SK-N-SH (cell line): ENCODE data around the gene MOBP. TPM values are rescaled to one million over a fixed set of nuclear protein-coding genes. Genes with fewer than 3 reads are reported as not detected.

Source experiments
- CTCF ChIA-PET: fragments of 300-600, 350-600 bp; formaldehyde crosslinking; extraction: SDS; loops from one replicate; lab custom pipeline; 2021; lab: Yijun Ruan, JAX
- POLR2A ChIA-PET: fragments of 350-600 bp; sonication (Branson Sonifier 250); formaldehyde crosslinking; extraction: SDS; loops from one replicate; lab custom pipeline; 2020; ENCODE audit warnings: antibody characterized with exemption, inconsistent platforms; lab: Yijun Ruan, JAX
- DNase-seq: peaks from one replicate; pipeline ENCODE4 v3.0.0; 2012
- H2AFZ ChIP-seq: fragments of 200-600 bp; sonication (generic); 2 replicates; pipeline ENCODE4 v1.8.1; 2016; ENCODE audit warnings: antibody characterized with exemption, mild to moderate bottlenecking, low read depth
- H3F3A ChIP-seq: fragments of 200-600 bp; sonication (generic); replicated peaks from 2 replicates; pipeline ENCODE3; 2016; ENCODE audit warnings: antibody characterized with exemption, mild to moderate bottlenecking; ENCODE audit not compliant: insufficient read depth
- H3K27ac ChIP-seq, 2 experiments: fragments of 200-500 bp in 1 of 2; fragments of 200-600 bp in 1 of 2; sonication (Bioruptor generic) in 1 of 2; sonication (generic), shearing (Covaris generic) in 1 of 2; 2 replicates each; pipeline versions ENCODE4 v1.5.1 to v1.6.1; 2014 to 2016; ENCODE audit warnings: low read depth in 2 of 2, inconsistent platforms in 1 of 2, low read length in 1 of 2, mild to moderate bottlenecking in 1 of 2, mixed read lengths in 1 of 2
- H3K27me3 ChIP-seq: fragments of 200-600 bp; sonication (generic), shearing (Covaris generic); 2 replicates; pipeline ENCODE4 v1.6.1; 2016; ENCODE audit warnings: mixed run types; ENCODE audit not compliant: insufficient read depth
- H3K36me3 ChIP-seq, 2 experiments: fragments of 200-500 bp in 1 of 2; fragments of 200-600 bp in 1 of 2; sonication (Bioruptor generic) in 1 of 2; sonication (generic) in 1 of 2; replicated peaks in 1 of 2; 2 replicates each; pipeline versions ENCODE3 to v1.5.1; 2014 to 2016; ENCODE audit warnings: low read length in 1 of 2, mild to moderate bottlenecking in 1 of 2; ENCODE audit not compliant: insufficient read depth in 2 of 2, control insufficient read depth in 1 of 2
- H3K4me1 ChIP-seq, 2 experiments: fragments of 200-500 bp in 1 of 2; fragments of 200-600 bp in 1 of 2; sonication (Bioruptor generic) in 1 of 2; sonication (generic), shearing (Covaris generic) in 1 of 2; 2 replicates each; pipeline versions ENCODE4 v1.5.1 to v1.6.1; 2014 to 2016; ENCODE audit warnings: low read depth in 1 of 2, low read length in 1 of 2, mixed run types in 1 of 2; ENCODE audit not compliant: insufficient read depth in 2 of 2, control insufficient read depth in 1 of 2
- H3K4me2 ChIP-seq: fragments of 200-600 bp; sonication (generic), shearing (Covaris generic); 2 replicates; pipeline ENCODE4 v1.6.1; 2017; ENCODE audit warnings: mixed run types
- H3K4me3 ChIP-seq, 2 experiments: fragments of 200-500 bp in 1 of 2; fragments of 200-600 bp in 1 of 2; sonication (Bioruptor generic) in 1 of 2; sonication (generic), shearing (Covaris generic) in 1 of 2; 2 replicates each; pipeline versions ENCODE4 v1.5.1 to v1.8.1; 2014 to 2016; ENCODE audit warnings: low read depth in 2 of 2, inconsistent platforms in 1 of 2, low read length in 1 of 2, mild to moderate bottlenecking in 1 of 2, mixed read lengths in 1 of 2, moderate library complexity in 1 of 2
- H3K79me2 ChIP-seq: fragments of 200-600 bp; sonication (generic); 2 replicates; pipeline ENCODE4 v1.8.1; 2017; ENCODE audit warnings: mild to moderate bottlenecking; ENCODE audit not compliant: insufficient read depth
- H3K9ac ChIP-seq: fragments of 200-600 bp; sonication (generic); 2 replicates; pipeline ENCODE4 v1.6.1; 2017; ENCODE audit warnings: mixed run types
- H3K9me2 ChIP-seq: fragments of 200-600 bp; sonication (generic); 2 replicates; pipeline ENCODE4 v1.6.1; 2017; ENCODE audit warnings: mixed run types
- H3K9me3 ChIP-seq: fragments of 200-600 bp; sonication (generic); 2 replicates; pipeline ENCODE4 v1.6.1; 2017; ENCODE audit warnings: mixed run types, mild to moderate bottlenecking, moderate library complexity
- H4K20me1 ChIP-seq: fragments of 200-600 bp; sonication (generic); 2 replicates; pipeline ENCODE4 v1.6.1; 2017; ENCODE audit warnings: mild to moderate bottlenecking, mixed run types; ENCODE audit not compliant: insufficient read depth
- ELF1 ChIP-seq: IDR thresholded peaks from 2 replicates; pipeline ENCODE4 v1.4.0; 2012
- EP300 ChIP-seq, 2 experiments: IDR thresholded peaks; 2 replicates each; pipeline versions ENCODE4 v1.4.0 to v1.6.1; 2012; ENCODE audit warnings: borderline replicate concordance in 1 of 2, low read depth in 1 of 2, low read length in 1 of 2
- EZH2phosphoT487 ChIP-seq: fragments of 200-600 bp; sonication (generic); IDR thresholded peaks from 2 replicates; pipeline ENCODE4 v1.6.1; 2017; ENCODE audit warnings: low read depth, mixed run types, mild to moderate bottlenecking, antibody characterized with exemption, moderate library complexity, borderline replicate concordance
- FOXM1 ChIP-seq: IDR thresholded peaks from 2 replicates; pipeline ENCODE4 v1.4.0; 2012; ENCODE audit warnings: low read depth, mild to moderate bottlenecking
- GABPA ChIP-seq: IDR thresholded peaks from 2 replicates; pipeline ENCODE4 v1.4.0; 2012; ENCODE audit warnings: low read depth, mild to moderate bottlenecking
- MEF2A ChIP-seq: IDR thresholded peaks from 2 replicates; pipeline ENCODE4 v1.4.0; 2012; ENCODE audit warnings: low read depth, borderline replicate concordance
- MXI1 ChIP-seq: IDR thresholded peaks from 2 replicates; pipeline ENCODE4 v1.6.1; 2012; ENCODE audit warnings: mild to moderate bottlenecking, low read depth, low read length, improper control_type of control experiment
- NFIC ChIP-seq: IDR thresholded peaks from 2 replicates; pipeline ENCODE4 v1.4.0; 2012; ENCODE audit warnings: borderline replicate concordance
- NRF1 ChIP-seq: IDR thresholded peaks from 2 replicates; pipeline ENCODE4 v1.6.1; 2012; ENCODE audit warnings: low read depth, mild to moderate bottlenecking, low read length
- POLR2AphosphoS5 ChIP-seq: IDR thresholded peaks from 2 replicates; pipeline ENCODE4 v1.6.1; 2012; ENCODE audit warnings: low read depth, low read length
- RAD21 ChIP-seq: IDR thresholded peaks from 2 replicates; pipeline ENCODE4 v1.6.1; 2012; ENCODE audit warnings: mild to moderate bottlenecking, low read length
- RCOR1 ChIP-seq: fragments of 150-350 bp; IDR thresholded peaks from 2 replicates; pipeline ENCODE4 v1.6.1; 2017; ENCODE audit warnings: antibody characterized with exemption, low read length
- RFX5 ChIP-seq: IDR thresholded peaks from 2 replicates; pipeline ENCODE4 v1.6.1; 2012; ENCODE audit warnings: mild to moderate bottlenecking, improper control_type of control experiment, low read length
- SIN3A ChIP-seq: IDR thresholded peaks from 2 replicates; pipeline ENCODE4 v1.6.1; 2012; ENCODE audit warnings: low read depth, mild to moderate bottlenecking, low read length, moderate library complexity, borderline replicate concordance
- SMC3 ChIP-seq: IDR thresholded peaks from 2 replicates; pipeline ENCODE4 v1.6.1; 2012; ENCODE audit warnings: low read depth, low read length, improper control_type of control experiment
- TAF1 ChIP-seq: IDR thresholded peaks from 2 replicates; pipeline ENCODE4 v1.6.1; 2012; ENCODE audit warnings: low read depth, mild to moderate bottlenecking, low read length, moderate library complexity, borderline replicate concordance
- TCF12 ChIP-seq: IDR thresholded peaks from 2 replicates; pipeline ENCODE4 v1.4.0; 2012
- TEAD4 ChIP-seq: IDR thresholded peaks from 2 replicates; pipeline ENCODE4 v1.4.0; 2012; ENCODE audit warnings: mild to moderate bottlenecking, borderline replicate concordance; ENCODE audit not compliant: insufficient read depth
- WGBS: methylation state at CpG from one replicate; pipeline ENCODE4 v1.1.6; 2017; ENCODE audit warnings: low lambda C conversion rate; 5-methylcytosine and 5-hydroxymethylcytosine counted together
- polyA plus RNA-seq, 3 experiments: library from polyadenylated mRNA; depleted of rRNA; stranded (reverse); fragments of >200 nt; gene quantifications; 2 replicates each; pipeline ENCODE4 v1.2.3, GENCODE V29; 2012
- TF ChIP-seq, protein P1 (sequence below): fragments of 150-350 bp; IDR thresholded peaks from 2 replicates; pipeline ENCODE4 v1.6.1; 2017; ENCODE audit warnings: antibody characterized with exemption, low read length, low read depth, borderline replicate concordance
- TF ChIP-seq, protein P2 (sequence below): fragments of 150-350 bp; IDR thresholded peaks from 2 replicates; pipeline ENCODE4 v1.6.1; 2016; ENCODE audit warnings: mild to moderate bottlenecking, low read depth, low read length

The MOBP gene
- polyA plus RNA-seq, 1 of the 3 experiments (the other 2 are of a cell fraction), result not detected

DNA sequence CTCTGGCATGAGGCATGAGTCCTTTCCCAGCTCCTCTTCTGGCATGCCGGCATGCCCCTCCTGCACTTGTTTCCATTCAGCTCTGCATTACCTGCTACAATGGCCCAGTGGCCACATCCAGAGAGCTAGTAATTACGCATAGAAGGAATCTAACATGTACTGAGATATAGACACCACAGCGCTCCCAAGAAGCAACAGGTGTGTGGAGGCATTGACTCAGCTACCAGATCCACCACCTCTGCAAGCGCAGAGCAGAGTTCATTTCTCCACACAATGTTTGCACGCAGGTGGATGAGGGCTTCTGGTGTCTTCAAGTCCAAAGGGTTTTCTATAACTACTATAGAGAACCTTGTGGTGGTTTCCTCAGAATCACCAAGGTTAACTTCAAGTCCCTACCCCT lies 4.2 kb downstream of the MOBP start:
- no peaks in the 10 kb centered on the region for H3K9me3 ChIP-seq
- H3K27me3 ChIP-seq, result no peaks in the 10 kb centered on the region
- H3F3A ChIP-seq, result no peaks in the 10 kb centered on the region
- no peak for DNase-seq
- 76% methylated on average over 5 of the region's 5 CpGs for WGBS
- ChIA-PET CTCF (interaction anchor here (2.6 to 5.1 kb wide), 2 partner anchors 24 to 27 kb away, joined by 14 to 21 read pairs; no protein-coding TSS in a partner anchor), POLR2A (no interaction called here)
- H3K9ac ChIP-seq, result no peak overlapping the region
- TF ChIP-seq FOXM1, result no peak
- TF ChIP-seq SIN3A, result no peak
- no peak overlapping the region for H3K4me2 ChIP-seq
- no peak overlapping the region for H3K4me3 ChIP-seq
- no peaks in the 10 kb centered on the region for H3K9me2 ChIP-seq
- no peaks in the 10 kb centered on the region for H3K36me3 ChIP-seq
- no peaks in the 10 kb centered on the region for H4K20me1 ChIP-seq
- H3K27ac ChIP-seq, result no peak overlapping the region
- no peaks in the 10 kb centered on the region for H3K79me2 ChIP-seq
- H3K4me1 ChIP-seq, result no peaks in the 10 kb centered on the region; a peak in 1 of 4 replicates
- H2AFZ ChIP-seq, result no peak overlapping the region

DNA sequence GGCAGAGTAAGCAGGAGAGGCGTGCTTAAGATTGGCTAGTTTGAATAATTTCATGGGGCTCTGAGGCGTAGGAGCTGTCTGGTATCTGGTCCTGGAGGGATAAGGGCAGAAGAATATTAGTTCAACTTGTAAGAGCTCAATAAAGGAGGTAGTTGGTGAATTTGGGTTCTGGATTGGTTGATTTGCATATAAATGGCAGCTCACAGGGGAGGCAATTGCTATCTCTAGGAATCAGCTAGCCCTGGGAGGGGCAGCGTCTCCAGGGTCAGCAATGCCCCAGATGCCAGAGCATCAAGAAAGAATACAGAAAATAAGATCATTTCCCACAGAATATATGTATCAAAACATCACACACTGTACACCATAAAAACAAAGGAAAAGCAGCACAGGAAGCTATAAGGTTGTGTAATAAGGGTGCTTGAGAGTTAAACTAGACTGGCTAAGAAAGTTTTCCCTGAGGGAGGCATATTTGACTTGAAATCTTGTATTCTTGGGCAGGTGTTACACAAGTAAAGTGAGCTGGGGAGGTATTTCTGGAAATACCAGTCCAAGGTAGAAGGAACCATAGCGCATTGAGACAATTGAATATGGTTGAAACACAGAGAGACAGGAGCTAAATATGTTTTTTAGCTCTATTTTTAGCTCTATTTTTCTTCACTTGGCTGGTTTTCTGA lies 6.1 kb downstream of the MOBP start:
- Histone ChIP-seq H3K9ac (no peak overlapping the region), H4K20me1 (no peaks in the 10 kb centered on the region), H3K4me2 (no peak overlapping the region), H3K9me3 (no peaks in the 10 kb centered on the region), H3K27me3 (no peaks in the 10 kb centered on the region), H3K79me2 (no peaks in the 10 kb centered on the region), H3F3A (no peaks in the 10 kb centered on the region), H2AFZ (no peak overlapping the region), H3K9me2 (no peaks in the 10 kb centered on the region), H3K27ac (no peak overlapping the region), H3K4me3 (no peak overlapping the region), H3K36me3 (no peaks in the 10 kb centered on the region), H3K4me1 (no peaks in the 10 kb centered on the region; a peak in 1 of 4 replicates)
- ChIA-PET CTCF (interaction anchor here (0.8 to 5.1 kb wide), 3 partner anchors 18 to 26 kb away, joined by 3 to 21 read pairs (median 14); no protein-coding TSS in a partner anchor), POLR2A (no interaction called here)
- DNase-seq, result no peak
- 46% methylated on average over 4 of the region's 4 CpGs for whole genome bisulfite sequencing
- TF ChIP-seq ELF1 (no peak), RAD21 (no peak), FOXM1 (no peak), SMC3 (no peak), RFX5 (no peak), NFIC (no peak)

DNA sequence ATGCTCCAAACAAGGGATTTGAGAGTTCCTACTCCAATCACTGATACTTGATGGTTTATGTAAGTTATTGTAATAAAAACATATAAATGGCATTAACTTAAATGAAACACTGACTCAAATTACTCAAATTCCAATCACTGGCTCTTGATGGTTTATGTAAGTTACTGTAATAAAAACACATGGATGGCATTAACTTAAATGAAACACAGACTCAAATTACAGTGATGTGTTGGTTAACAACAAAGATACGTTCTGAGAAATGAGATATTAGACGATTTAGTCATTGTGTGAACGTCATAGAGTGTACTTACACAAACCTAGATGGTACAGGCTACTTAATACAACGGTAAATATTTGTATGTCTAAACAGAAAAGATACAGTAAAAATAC lies 6.6 kb downstream of the MOBP start:
- H3K9ac ChIP-seq, result no peak overlapping the region
- no peaks in the 10 kb centered on the region for H3F3A ChIP-seq
- H3K79me2 ChIP-seq, result no peaks in the 10 kb centered on the region
- no peaks in the 10 kb centered on the region for H3K9me2 ChIP-seq
- no peaks in the 10 kb centered on the region for H3K9me3 ChIP-seq
- H3K27me3 ChIP-seq, result no peaks in the 10 kb centered on the region
- no peak overlapping the region for H3K4me3 ChIP-seq
- CTCF ChIA-PET, result interaction anchor here (0.8 to 5.1 kb wide), 3 partner anchors 17 to 27 kb away, joined by 3 to 21 read pairs (median 14); no protein-coding TSS in a partner anchor
- TF ChIP-seq EP300 (IDR thresholded peaks at IDR 0.05; ENCODE audit: borderline replicate concordance in 1 of 2, low read depth in 1 of 2, low read length in 1 of 2) (no peak), TCF12 (no peak), FOXM1 (no peak), RCOR1 (no peak), TAF1 (no peak), NFIC (no peak), TEAD4 (no peak), MEF2A (no peak), POLR2AphosphoS5 (no peak), SMC3 (no peak), NRF1 (no peak), GABPA (no peak), MXI1 (no peak), RFX5 (no peak), EZH2phosphoT487 (no peak), RAD21 (no peak)
- TF ChIP-seq, protein P1, sequence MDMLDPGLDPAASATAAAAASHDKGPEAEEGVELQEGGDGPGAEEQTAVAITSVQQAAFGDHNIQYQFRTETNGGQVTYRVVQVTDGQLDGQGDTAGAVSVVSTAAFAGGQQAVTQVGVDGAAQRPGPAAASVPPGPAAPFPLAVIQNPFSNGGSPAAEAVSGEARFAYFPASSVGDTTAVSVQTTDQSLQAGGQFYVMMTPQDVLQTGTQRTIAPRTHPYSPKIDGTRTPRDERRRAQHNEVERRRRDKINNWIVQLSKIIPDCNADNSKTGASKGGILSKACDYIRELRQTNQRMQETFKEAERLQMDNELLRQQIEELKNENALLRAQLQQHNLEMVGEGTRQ, result no peak
- TF ChIP-seq, protein P2, sequence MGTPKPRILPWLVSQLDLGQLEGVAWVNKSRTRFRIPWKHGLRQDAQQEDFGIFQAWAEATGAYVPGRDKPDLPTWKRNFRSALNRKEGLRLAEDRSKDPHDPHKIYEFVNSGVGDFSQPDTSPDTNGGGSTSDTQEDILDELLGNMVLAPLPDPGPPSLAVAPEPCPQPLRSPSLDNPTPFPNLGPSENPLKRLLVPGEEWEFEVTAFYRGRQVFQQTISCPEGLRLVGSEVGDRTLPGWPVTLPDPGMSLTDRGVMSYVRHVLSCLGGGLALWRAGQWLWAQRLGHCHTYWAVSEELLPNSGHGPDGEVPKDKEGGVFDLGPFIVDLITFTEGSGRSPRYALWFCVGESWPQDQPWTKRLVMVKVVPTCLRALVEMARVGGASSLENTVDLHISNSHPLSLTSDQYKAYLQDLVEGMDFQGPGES, result no peak
- H3K36me3 ChIP-seq, result no peaks in the 10 kb centered on the region
- H3K4me1 ChIP-seq, result no peaks in the 10 kb centered on the region; a peak in 1 of 4 replicates
- no peak for DNase-seq
- H3K27ac ChIP-seq, result no peak overlapping the region
- H3K4me2 ChIP-seq, result no peak overlapping the region
- H2AFZ ChIP-seq, result no peak overlapping the region
- no peaks in the 10 kb centered on the region for H4K20me1 ChIP-seq
- POLR2A ChIA-PET, result no interaction called here
- WGBS, result 28% methylated on average over 4 of the region's 4 CpGs
